K562 (cell line): ENCODE measurements around the gene SS18L1.

ENCODE experiments used
- BRD9 ChIP-seq: fragments of 450-650 bp; IDR thresholded peaks from 2 replicates; pipeline ENCODE4 v1.6.1; 2018; ENCODE audit warnings: low read depth; ENCODE audit not compliant: partially characterized antibody
- CTCF ChIP-seq, 3 experiments: IDR thresholded peaks in 2 of 3; conservative IDR thresholded peaks in 1 of 3; 2 replicates each; pipeline ENCODE4 v1.5.1; 2011 to 2012; ENCODE audit warnings: low read length in 3 of 3, mild to moderate bottlenecking in 3 of 3, control low read depth in 2 of 3, improper control_type of control experiment in 1 of 3, inconsistent platforms in 1 of 3, low read depth in 1 of 3, mixed read lengths in 1 of 3, moderate library complexity in 1 of 3; ENCODE audit not compliant: insufficient read depth in 2 of 3
- HBP1 ChIP-seq: fragments of 450-650 bp; formaldehyde crosslinking; IDR thresholded peaks from 2 replicates; pipeline ENCODE4 v1.4.0; 2022; ENCODE audit warnings: missing genetic modification characterization
- RBM17 ChIP-seq: fragments of 200-400 bp; formaldehyde crosslinking; IDR thresholded peaks from 2 replicates; pipeline ENCODE4 v1.6.1; 2017; ENCODE audit warnings: low read depth, mild to moderate bottlenecking, low read length, borderline replicate concordance
- REST ChIP-seq, 2 experiments: fragments of 450-650 bp; formaldehyde crosslinking in 1 of 2; IDR thresholded peaks; 2 replicates each; pipeline versions ENCODE4 v1.4.0 to v1.6.1; 2014 to 2020; ENCODE audit warnings: mild to moderate bottlenecking in 2 of 2, borderline replicate concordance in 1 of 2, low read depth in 1 of 2
- RNF2 ChIP-seq: sonication (generic); IDR thresholded peaks from 2 replicates; pipeline ENCODE4 v1.6.1; 2016
- TAF1 ChIP-seq: IDR thresholded peaks from 2 replicates; pipeline ENCODE4 v1.6.1; 2011; ENCODE audit warnings: mild to moderate bottlenecking, low read length, moderate library complexity; ENCODE audit not compliant: insufficient read depth, control insufficient read depth, severe bottlenecking; ENCODE audit errors: extremely low read depth
- ZBTB40 ChIP-seq, 2 experiments: fragments of 450-650 bp in 1 of 2; sonication (generic) in 1 of 2; formaldehyde crosslinking in 1 of 2; IDR thresholded peaks; 2 replicates each; pipeline versions ENCODE4 v1.7.1 to v1.9.0; 2016 to 2022; ENCODE audit warnings: inconsistent platforms in 1 of 2, mild to moderate bottlenecking in 1 of 2, missing genetic modification reagents in 1 of 2
- ZNF79 ChIP-seq: fragments of 250-450 bp; sonication (Bioruptor Pico); IDR thresholded peaks from 2 replicates; pipeline ENCODE4 v1.4.0; 2020; ENCODE audit warnings: low read depth, mild to moderate bottlenecking, moderate library complexity
- ZNF830 ChIP-seq: fragments of 250-450 bp; sonication (Bioruptor Pico); IDR thresholded peaks from 2 replicates; pipeline ENCODE4 v1.5.0; 2021; ENCODE audit warnings: mild to moderate bottlenecking

GRCh38 chr20:62168890-62169435 lies 25.4 kb downstream of the SS18L1 start:
- TF ChIP-seq RBM17, result no peak
- TF ChIP-seq TAF1, result no peak
- TF ChIP-seq BRD9, result no peak
- TF ChIP-seq RNF2, result no peak
- no peak for TF ChIP-seq ZNF79 (CRISPR knock-in tag)
- TF ChIP-seq REST (IDR thresholded peaks at IDR 0.05; ENCODE audit: borderline replicate concordance), result no peak
- no peak for TF ChIP-seq REST (CRISPR knock-in tag; IDR thresholded peaks at IDR 0.05; ENCODE audit: low read depth)
- TF ChIP-seq HBP1, result no peak
- no peak for TF ChIP-seq ZBTB40 (IDR thresholded peaks at IDR 0.05)
- TF ChIP-seq ZBTB40 (CRISPR knock-in tag; IDR thresholded peaks at IDR 0.05), result no peak
- no peak for TF ChIP-seq CTCF (IDR thresholded peaks at IDR 0.05 in 2 of 3, conservative IDR thresholded peaks at IDR 0.05 in 1 of 3; ENCODE audit: insufficient read depth in 2 of 3, low read depth in 1 of 3, low read length in 3 of 3)
- TF ChIP-seq ZNF830 (CRISPR knock-in tag), result no peak
